SH-SY5Y (cell line): Measurements from ENCODE around the gene USP37.

Source experiments
- GATA2 ChIP-seq: IDR thresholded peaks from 2 replicates; pipeline ENCODE4 v1.6.1; 2011; ENCODE audit warnings: mild to moderate bottlenecking, low read depth, low read length
- GATA3 ChIP-seq: IDR thresholded peaks from 2 replicates; pipeline ENCODE4 v1.6.1; 2011; ENCODE audit warnings: low read depth, mild to moderate bottlenecking, low read length, moderate library complexity

DNA sequence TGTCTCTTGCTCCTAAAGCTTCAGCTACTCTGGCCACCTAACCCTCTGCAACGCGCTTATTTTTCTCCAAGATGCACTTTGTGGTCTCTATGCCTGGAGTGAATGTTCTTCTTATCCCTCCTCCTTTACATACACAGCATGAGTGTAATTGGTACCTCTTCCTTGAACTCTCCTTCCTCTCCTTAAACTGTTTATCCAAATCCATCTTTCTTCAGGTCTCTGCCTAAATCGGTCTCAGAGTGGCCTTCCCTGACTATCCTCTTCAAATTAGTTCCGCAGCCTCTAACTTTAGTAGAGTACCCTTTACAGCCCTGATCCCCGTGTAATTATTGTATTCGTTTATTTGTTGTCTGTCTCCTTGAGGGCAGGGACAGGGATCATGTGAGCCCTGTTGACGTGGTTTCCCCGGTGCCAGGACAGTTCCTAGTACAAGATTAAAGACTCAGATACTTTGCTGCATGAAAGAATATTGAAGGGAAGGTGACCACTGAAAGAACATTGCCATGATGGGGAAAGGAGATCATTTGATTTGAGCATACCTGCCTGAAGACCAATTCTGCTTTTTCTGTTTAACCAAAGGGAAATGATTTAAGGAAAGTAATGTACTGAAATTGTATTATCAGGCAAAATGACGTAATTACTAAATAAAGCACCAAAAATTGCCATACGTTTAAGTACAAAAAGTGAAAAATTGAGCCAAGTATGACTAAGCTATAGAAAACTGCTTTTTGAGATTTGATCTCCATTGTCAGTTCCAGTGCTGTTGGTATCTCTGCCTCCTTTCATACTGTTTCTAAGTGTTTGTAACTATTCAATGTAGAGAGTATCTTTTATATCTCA, 1.7 kb upstream of the USP37 start:
- TF ChIP-seq GATA2 (no peak), GATA3 (no peak)
